ENCODE measurements around the gene AAR2. TPM values are rescaled to one million over a fixed set of nuclear protein-coding genes. Genes with fewer than 3 reads are reported as not detected.

The AAR2 gene
- total RNA-seq, 1 donor from 2014 or later, result 25.9 TPM

GRCh38 chr20:36210436-36211021, 25.7 kb upstream of the AAR2 start:
- Mint-ChIP-seq H3K9me3 (no peaks in the 10 kb centered on the region), H3K4me3 (no peak overlapping the region), H3K27ac (no peak overlapping the region), H3K27me3 (peaks cover 4% of the 10 kb centered on the region), H3K4me1 (no peaks in the 10 kb centered on the region), H3K36me3 (ENCODE audit: low read depth) (no peaks in the 10 kb centered on the region)
- ATAC-seq (ENCODE audit: low read depth) (no peak), DNase-seq (no peak)
- ChIA-PET POLR2A (no interaction called here), CTCF (interaction anchor here (0.7 to 1.1 kb wide), 5 partner anchors 11 to 711 kb away, joined by 3 to 4 read pairs (median 3); no protein-coding TSS in a partner anchor)
- TF ChIP-seq, protein P1, sequence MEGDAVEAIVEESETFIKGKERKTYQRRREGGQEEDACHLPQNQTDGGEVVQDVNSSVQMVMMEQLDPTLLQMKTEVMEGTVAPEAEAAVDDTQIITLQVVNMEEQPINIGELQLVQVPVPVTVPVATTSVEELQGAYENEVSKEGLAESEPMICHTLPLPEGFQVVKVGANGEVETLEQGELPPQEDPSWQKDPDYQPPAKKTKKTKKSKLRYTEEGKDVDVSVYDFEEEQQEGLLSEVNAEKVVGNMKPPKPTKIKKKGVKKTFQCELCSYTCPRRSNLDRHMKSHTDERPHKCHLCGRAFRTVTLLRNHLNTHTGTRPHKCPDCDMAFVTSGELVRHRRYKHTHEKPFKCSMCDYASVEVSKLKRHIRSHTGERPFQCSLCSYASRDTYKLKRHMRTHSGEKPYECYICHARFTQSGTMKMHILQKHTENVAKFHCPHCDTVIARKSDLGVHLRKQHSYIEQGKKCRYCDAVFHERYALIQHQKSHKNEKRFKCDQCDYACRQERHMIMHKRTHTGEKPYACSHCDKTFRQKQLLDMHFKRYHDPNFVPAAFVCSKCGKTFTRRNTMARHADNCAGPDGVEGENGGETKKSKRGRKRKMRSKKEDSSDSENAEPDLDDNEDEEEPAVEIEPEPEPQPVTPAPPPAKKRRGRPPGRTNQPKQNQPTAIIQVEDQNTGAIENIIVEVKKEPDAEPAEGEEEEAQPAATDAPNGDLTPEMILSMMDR (IDR thresholded peaks at IDR 0.05), result no peak
- intact Hi-C loops (cut with micrococcal nuclease), result no loop called here

DNA sequence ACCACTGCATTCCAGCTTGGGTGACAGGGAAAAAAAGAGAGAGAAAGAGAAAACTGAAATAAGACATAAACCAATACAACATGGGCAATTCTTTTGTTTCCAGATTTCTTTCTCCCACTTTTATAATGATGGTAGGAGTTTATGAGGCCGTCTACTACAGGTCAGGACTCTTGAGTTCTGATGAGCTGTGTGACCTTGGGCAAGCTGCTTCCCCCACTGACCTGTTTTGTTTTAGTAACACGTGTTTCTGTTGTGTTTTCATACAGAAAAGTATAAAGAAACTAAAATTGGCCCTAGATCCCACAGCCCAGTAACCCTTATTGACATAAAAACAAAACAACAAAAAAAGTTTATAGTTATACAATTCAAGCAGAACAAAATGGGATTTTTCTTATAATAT, 22.9 kb upstream of the AAR2 start:
- POLR2A ChIA-PET, result no interaction called here
- TF ChIP-seq, protein P1 (IDR thresholded peaks at IDR 0.05), result no peak
- H3K9me3 Mint-ChIP-seq, result no peaks in the 10 kb centered on the region
- no peaks in the 10 kb centered on the region for H3K4me1 Mint-ChIP-seq
- no peaks in the 10 kb centered on the region for H3K36me3 Mint-ChIP-seq (ENCODE audit: low read depth)
- H3K27ac Mint-ChIP-seq, result no peak overlapping the region
- intact Hi-C loops (cut with micrococcal nuclease), result no loop called here
- ATAC-seq (ENCODE audit: low read depth) (no peak), DNase-seq (no peak)
- CTCF ChIA-PET, result interaction anchor here (0.8 to 1.9 kb wide), 6 partner anchors 11 to 674 kb away, joined by 3 to 7 read pairs (median 5); no protein-coding TSS in a partner anchor
- peaks cover 4% of the 10 kb centered on the region for H3K27me3 Mint-ChIP-seq
- no peak overlapping the region for H3K4me3 Mint-ChIP-seq

DNA sequence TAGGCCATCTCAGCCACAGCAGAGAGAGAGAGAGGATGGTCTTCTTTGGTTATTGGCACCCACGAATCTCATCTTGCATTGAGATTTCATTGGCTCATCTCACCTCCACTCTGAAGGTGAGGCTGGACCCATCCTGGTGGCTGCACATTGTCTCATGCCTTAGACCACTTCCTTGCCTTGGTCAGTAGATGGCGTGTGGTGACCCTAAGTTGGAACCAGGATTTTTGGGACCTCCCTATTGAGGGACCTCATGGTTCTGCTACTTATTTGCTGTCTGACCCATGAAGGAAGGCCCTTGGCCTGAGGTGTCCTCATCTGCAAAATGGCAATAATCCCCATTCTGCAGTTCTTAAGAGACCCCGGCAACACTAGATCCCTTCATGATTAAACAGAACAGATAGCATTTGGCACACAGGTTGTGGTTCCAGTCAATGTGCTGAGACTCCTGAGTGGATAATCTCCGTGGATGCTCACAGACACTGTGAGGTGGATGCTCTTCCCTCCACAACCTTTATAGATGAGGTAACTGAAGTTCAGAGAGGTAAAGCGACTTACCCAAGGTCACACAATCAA, 21.5 kb upstream of the AAR2 start:
- POLR2A ChIA-PET, result no interaction called here
- no peak overlapping the region for H3K27ac Mint-ChIP-seq
- no peak overlapping the region for H3K4me3 Mint-ChIP-seq
- CTCF ChIA-PET, result interaction anchor here (1.2 kb wide), 1 partner anchor 224 kb away, joined by 3 read pairs; no protein-coding TSS in a partner anchor
- TF ChIP-seq, protein P1 (IDR thresholded peaks at IDR 0.05), result peak; percentile 34
- no peaks in the 10 kb centered on the region for H3K36me3 Mint-ChIP-seq (ENCODE audit: low read depth)
- peaks cover 2% of the 10 kb centered on the region for H3K27me3 Mint-ChIP-seq
- intact Hi-C loops (cut with micrococcal nuclease), result loop anchor here (1.0 kb wide), 3 partner anchors 225 to 705 kb away; no protein-coding TSS in a partner anchor
- no peaks in the 10 kb centered on the region for H3K4me1 Mint-ChIP-seq
- ATAC-seq (ENCODE audit: low read depth) (peak; percentile 49), DNase-seq (no peak)
- no peaks in the 10 kb centered on the region for H3K9me3 Mint-ChIP-seq

DNA sequence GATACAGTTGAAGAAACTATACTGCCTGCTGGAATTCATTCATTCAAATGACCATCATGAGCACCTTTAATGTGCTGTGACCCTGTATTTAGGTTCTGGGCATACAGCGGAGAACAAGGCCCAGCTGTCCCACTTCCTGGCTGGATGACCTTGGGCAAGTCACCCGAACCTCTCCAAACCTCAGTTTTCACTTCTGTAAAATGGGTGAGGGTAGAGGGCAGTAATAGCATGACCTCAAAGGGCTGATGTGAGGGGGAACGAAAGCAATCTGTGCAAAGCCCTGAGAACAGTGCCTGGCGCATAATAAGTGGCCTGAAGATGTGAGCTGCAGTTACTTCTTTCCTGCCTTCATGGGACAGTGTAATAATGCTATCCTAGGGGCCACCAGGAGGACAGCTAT, 20.5 kb upstream of the AAR2 start:
- CTCF ChIA-PET, result interaction anchor here (1.2 to 1.4 kb wide), 3 partner anchors 13 to 277 kb away, joined by 3 to 5 read pairs (median 4); no protein-coding TSS in a partner anchor
- no peaks in the 10 kb centered on the region for H3K9me3 Mint-ChIP-seq
- H3K27ac Mint-ChIP-seq, result no peak overlapping the region
- H3K4me1 Mint-ChIP-seq, result no peaks in the 10 kb centered on the region
- no peaks in the 10 kb centered on the region for H3K36me3 Mint-ChIP-seq (ENCODE audit: low read depth)
- POLR2A ChIA-PET, result no interaction called here
- H3K4me3 Mint-ChIP-seq, result no peak overlapping the region
- intact Hi-C loops (cut with micrococcal nuclease), result no loop called here
- DNase-seq (no peak), ATAC-seq (ENCODE audit: low read depth) (no peak)
- TF ChIP-seq, protein P1 (IDR thresholded peaks at IDR 0.05), result no peak
- H3K27me3 Mint-ChIP-seq, result peaks cover 2% of the 10 kb centered on the region

GRCh38 chr20:36216314-36217025, 19.8 kb upstream of the AAR2 start:
- POLR2A ChIA-PET, result no interaction called here
- CTCF ChIA-PET, result interaction anchor here (1.2 to 1.4 kb wide), 3 partner anchors 14 to 277 kb away, joined by 3 to 5 read pairs (median 4); no protein-coding TSS in a partner anchor
- TF ChIP-seq, protein P1 (IDR thresholded peaks at IDR 0.05), result no peak
- H3K4me3 Mint-ChIP-seq, result no peak overlapping the region
- no peaks in the 10 kb centered on the region for H3K36me3 Mint-ChIP-seq (ENCODE audit: low read depth)
- intact Hi-C loops (cut with micrococcal nuclease), result no loop called here
- ATAC-seq (ENCODE audit: low read depth), result no peak
- H3K27me3 Mint-ChIP-seq, result peaks cover 5% of the 10 kb centered on the region
- no peaks in the 10 kb centered on the region for H3K9me3 Mint-ChIP-seq
- DNase-seq, result no peak
- no peaks in the 10 kb centered on the region for H3K4me1 Mint-ChIP-seq
- no peak overlapping the region for H3K27ac Mint-ChIP-seq

All from activated B cell treated with CpG ODN at 0.5 μM for 24 hours (primary cell).